ENCODE data around the gene ANKRD24. TPM values are rescaled to one million over a fixed set of nuclear protein-coding genes. Genes with fewer than 3 reads are reported as not detected.

The ANKRD24 gene
- total and polyA plus RNA-seq, 3 donors from 2014 or later, result 16.5 to 21.1 (median 20.4) TPM

DNA sequence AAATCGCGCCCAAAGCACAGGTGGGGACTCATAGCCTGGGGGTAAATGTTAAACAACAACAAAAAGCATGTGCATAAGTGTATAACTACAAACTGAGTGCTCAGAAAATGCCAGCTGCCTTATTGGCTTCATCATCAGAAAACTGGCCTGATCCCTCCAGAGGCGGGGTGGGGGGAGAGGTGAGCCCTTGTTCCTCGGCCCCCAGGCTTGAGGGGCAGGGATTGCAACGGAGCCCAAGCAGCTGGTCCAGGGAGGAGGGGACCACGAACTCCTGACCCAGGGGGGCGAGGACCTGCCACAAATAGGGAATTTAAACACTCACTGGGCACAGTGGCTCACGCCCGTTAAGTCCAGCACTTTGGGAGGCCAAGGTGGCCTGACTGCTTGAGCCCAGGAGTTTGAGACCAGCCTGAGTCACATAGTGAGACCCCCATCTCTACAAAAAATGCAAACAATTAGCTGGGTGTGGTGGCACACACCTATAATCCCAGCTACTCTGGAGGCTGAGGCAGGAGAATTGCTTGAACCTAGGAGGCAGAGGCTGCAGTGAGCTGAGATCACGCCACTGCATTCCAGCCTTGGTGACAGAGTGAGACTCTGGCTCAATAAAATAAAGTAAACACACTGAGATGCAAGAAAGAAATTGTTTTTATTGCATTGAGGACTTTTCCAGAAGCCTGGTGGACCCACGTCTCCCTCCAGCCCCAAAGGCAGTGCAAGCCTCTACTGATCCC lies 8.8 kb upstream of the ANKRD24 start:
- H3K27me3 ChIP-seq, result no peaks in the 10 kb centered on the region
- intact Hi-C loops (cut with DNase I; ENCODE audit: low total_unique reads), result no loop called here
- TF ChIP-seq POLR2A (IDR thresholded peaks at IDR 0.05) (no peak), CTCF (IDR thresholded peaks at IDR 0.05) (no peak)
- H3K9me3 ChIP-seq, result no peaks in the 10 kb centered on the region
- 40 to 46% methylated on average over 8 to 10 of the region's 11 CpGs for WGBS, 2 donors
- no peaks in the 10 kb centered on the region for H3K4me1 ChIP-seq
- no peaks in the 10 kb centered on the region for H3K36me3 ChIP-seq (ENCODE audit: low read depth, missing control alignments)
- H3K27ac ChIP-seq, result no peak overlapping the region
- no peak overlapping the region for H3K4me3 ChIP-seq
- no peak for DNase-seq

GRCh38 chr19:4174213-4174894 lies 8.1 kb upstream of the ANKRD24 start:
- no peaks in the 10 kb centered on the region for H3K4me1 ChIP-seq
- H3K27ac ChIP-seq, result no peak overlapping the region
- H3K36me3 ChIP-seq (ENCODE audit: low read depth, missing control alignments), result no peaks in the 10 kb centered on the region
- H3K9me3 ChIP-seq, result no peaks in the 10 kb centered on the region
- TF ChIP-seq CTCF (IDR thresholded peaks at IDR 0.05) (no peak), POLR2A (IDR thresholded peaks at IDR 0.05) (no peak)
- DNase-seq, result no peak
- intact Hi-C loops (cut with DNase I; ENCODE audit: low total_unique reads), result no loop called here
- H3K27me3 ChIP-seq, result no peaks in the 10 kb centered on the region
- H3K4me3 ChIP-seq, result no peak overlapping the region
- WGBS, 2 donors, result 73 to 79% methylated on average over 10 to 19 of the region's 21 CpGs

GRCh38 chr19:4174895-4175668 lies 7.4 kb upstream of the ANKRD24 start:
- no peak overlapping the region for H3K4me3 ChIP-seq
- DNase-seq, result no peak
- H3K27me3 ChIP-seq, result no peaks in the 10 kb centered on the region
- no peaks in the 10 kb centered on the region for H3K36me3 ChIP-seq (ENCODE audit: low read depth, missing control alignments)
- H3K9me3 ChIP-seq, result no peaks in the 10 kb centered on the region
- 90 to 93% methylated on average over 4 to 31 of the region's 41 CpGs for WGBS, 2 donors
- H3K4me1 ChIP-seq, result no peaks in the 10 kb centered on the region
- no peak overlapping the region for H3K27ac ChIP-seq
- TF ChIP-seq CTCF (IDR thresholded peaks at IDR 0.05) (no peak), POLR2A (IDR thresholded peaks at IDR 0.05) (no peak)
- intact Hi-C loops (cut with DNase I; ENCODE audit: low total_unique reads), result no loop called here

DNA sequence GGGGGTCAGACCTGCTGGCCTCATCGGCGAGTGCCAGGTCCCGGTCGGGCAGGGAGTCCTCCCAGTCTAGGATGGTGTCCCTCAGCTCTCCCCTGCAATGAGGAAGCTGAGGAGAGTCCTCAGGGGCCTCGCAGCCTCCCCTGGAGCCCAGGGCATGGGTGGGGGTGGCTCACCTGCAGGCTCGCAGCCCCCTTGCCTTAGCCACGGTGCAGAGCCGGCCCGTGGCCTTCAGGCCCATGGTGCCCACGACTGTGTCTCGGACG lies 6.9 kb upstream of the ANKRD24 start:
- H3K4me3 ChIP-seq, result no peak overlapping the region
- intact Hi-C loops (cut with DNase I; ENCODE audit: low total_unique reads), result no loop called here
- no peak for DNase-seq
- 75 to 94% methylated on average over 4 to 8 of the region's 12 CpGs for WGBS, 2 donors
- no peaks in the 10 kb centered on the region for H3K9me3 ChIP-seq
- H3K36me3 ChIP-seq (ENCODE audit: low read depth, missing control alignments), result no peaks in the 10 kb centered on the region
- H3K27me3 ChIP-seq, result no peaks in the 10 kb centered on the region
- H3K4me1 ChIP-seq, result no peaks in the 10 kb centered on the region
- TF ChIP-seq CTCF (IDR thresholded peaks at IDR 0.05), result no peak
- TF ChIP-seq POLR2A (IDR thresholded peaks at IDR 0.05), result no peak
- no peak overlapping the region for H3K27ac ChIP-seq

All from testis (tissue), 3 donors.